Adrenal gland (tissue), 5 donors: ENCODE measurements around the gene DAB2IP.

Source experiments
- CTCF ChIP-seq, 6 experiments: fragments of 450-650 bp in 4 of 6; fragments of 200-600 bp in 2 of 6; sonication (generic) in 1 of 6; IDR thresholded peaks; 1 replicate in 5 of 6; 2 replicates in 1 of 6; pipeline versions ENCODE4 v1.5.1 to v1.8.0; 2016 to 2021; ENCODE audit warnings: antibody characterized with exemption in 6 of 6, mild to moderate bottlenecking in 2 of 6, moderate library complexity in 1 of 6
- POLR2A ChIP-seq, 2 donors: fragments of 450-650 bp; IDR thresholded peaks; one replicate each; pipeline ENCODE4 v1.6.1; 2017; ENCODE audit warnings: antibody characterized with exemption in 2 of 2, mild to moderate bottlenecking in 2 of 2, moderate library complexity in 1 of 2
- donor health status: DM: no; HTN: no; CAD: no.

- TF ChIP-seq CTCF (IDR thresholded peaks at IDR 0.05) (no peak), POLR2A (IDR thresholded peaks at IDR 0.05) (no peak)
Measured at GRCh38 chr9:121709798-121710197, 58.4 kb downstream of the DAB2IP start.
